B cell (primary cell): ENCODE results near the gene P2RX6. TPM values are rescaled to one million over a fixed set of nuclear protein-coding genes. Genes with fewer than 3 reads are reported as not detected.

Experiments used
- ATAC-seq: fragments of 200-7000 bp; cut with Tn5 transposase; one replicate; pipeline ENCODE4 v1.10.0; 2021; ENCODE audit warnings: low read depth, mild to moderate bottlenecking, moderate number of reproducible peaks, moderate library complexity
- CTCF ChIA-PET: fragments of 350-600 bp; sonication (Branson Sonifier 250); formaldehyde crosslinking; loops from one replicate; lab custom pipeline; 2021; ENCODE audit warnings: antibody characterized with exemption, inconsistent platforms; lab: Charles Lee
- POLR2A ChIA-PET: fragments of 350-600 bp; sonication (Branson Sonifier 250); formaldehyde crosslinking; loops from one replicate; lab custom pipeline; 2021; ENCODE audit warnings: antibody characterized with exemption; lab: Charles Lee
- DNase-seq: peaks from one replicate; pipeline ENCODE4 v3.0.0; 2013
- H2AFZ ChIP-seq: 2 replicates; pipeline ENCODE4 v1.6.1; 2012; ENCODE audit warnings: mild to moderate bottlenecking, low read depth, low read length; ENCODE audit not compliant: insufficient read depth, poor library complexity, severe bottlenecking
- H3K27ac ChIP-seq, 2 donors: 1 replicate in 1 of 2; 2 replicates in 1 of 2; pipeline ENCODE4 v1.5.1; 2012 to 2013; ENCODE audit warnings: low read length in 2 of 2, mild to moderate bottlenecking in 2 of 2, moderate library complexity in 1 of 2
- H3K27me3 ChIP-seq, 4 experiments: fragments of 200-600 bp in 1 of 4; sonication (generic) in 1 of 4; replicated peaks in 1 of 4; 1 replicate in 2 of 4; 2 replicates in 2 of 4; pipeline versions ENCODE4 v1.6.1 to v1.7.0; 2013 to 2016; ENCODE audit warnings: low read length in 3 of 4, mild to moderate bottlenecking in 2 of 4, mixed read lengths in 1 of 4, moderate library complexity in 1 of 4; ENCODE audit not compliant: insufficient read depth in 4 of 4, control insufficient read depth in 3 of 4; ENCODE audit errors: control extremely low read depth in 1 of 4
- H3K36me3 ChIP-seq, 2 experiments: replicated peaks in 1 of 2; 1 replicate in 1 of 2; 2 replicates in 1 of 2; pipeline versions ENCODE4 v1.6.1 to v1.7.1; 2013; ENCODE audit warnings: low read length in 1 of 2; ENCODE audit not compliant: insufficient read depth in 2 of 2, control insufficient read depth in 1 of 2; ENCODE audit errors: control extremely low read depth in 1 of 2, extremely low read depth in 1 of 2
- H3K4me1 ChIP-seq, 2 donors: fragments of 200-600 bp in 1 of 2; sonication (generic) in 1 of 2; 1 replicate in 1 of 2; 2 replicates in 1 of 2; pipeline versions ENCODE4 v1.5.1 to v1.6.1; 2013 to 2017; ENCODE audit warnings: low read length in 2 of 2; ENCODE audit not compliant: control insufficient read depth in 2 of 2, insufficient read depth in 2 of 2
- H3K4me2 ChIP-seq: replicated peaks from 2 replicates; pipeline ENCODE3; 2012; ENCODE audit warnings: mild to moderate bottlenecking, low read depth, low read length; ENCODE audit not compliant: poor library complexity, severe bottlenecking
- H3K4me3 ChIP-seq, 5 experiments: fragments of 200-600 bp in 1 of 5; sonication (generic) in 1 of 5; 1 replicate in 3 of 5; 2 replicates in 2 of 5; pipeline versions ENCODE4 v1.5.1 to v1.7.0; 2011 to 2016; ENCODE audit warnings: low read length in 4 of 5, mild to moderate bottlenecking in 4 of 5, low read depth in 2 of 5, control low read depth in 1 of 5, moderate library complexity in 1 of 5; ENCODE audit not compliant: insufficient read depth in 1 of 5; ENCODE audit errors: control extremely low read depth in 1 of 5, extremely low read depth in 1 of 5
- H3K79me2 ChIP-seq: fragments of 200-600 bp; sonication (generic); one replicate; pipeline ENCODE4 v1.6.0; 2016; ENCODE audit warnings: low read length; ENCODE audit not compliant: control insufficient read depth, insufficient read depth
- H3K9ac ChIP-seq: fragments of 200-600 bp; sonication (generic); 2 replicates; pipeline ENCODE4 v1.6.1; 2017; ENCODE audit warnings: mild to moderate bottlenecking, low read length, moderate library complexity
- H3K9me3 ChIP-seq, 3 donors: one replicate each; pipeline versions ENCODE4 v1.6.1 to v1.7.1; 2013; ENCODE audit warnings: low read length in 2 of 3; ENCODE audit not compliant: control insufficient read depth in 2 of 3, insufficient read depth in 1 of 3; ENCODE audit errors: control extremely low read depth in 1 of 3
- H4K20me1 ChIP-seq: 2 replicates; pipeline ENCODE4 v1.6.0; 2012; ENCODE audit warnings: mild to moderate bottlenecking, low read length; ENCODE audit not compliant: insufficient read depth, control insufficient read depth, poor library complexity, severe bottlenecking
- H3K27ac Mint-ChIP-seq: one replicate; pipeline ENCODE4 v1.8.0; 2021; ENCODE audit warnings: mixed read lengths
- H3K27me3 Mint-ChIP-seq: one replicate; pipeline ENCODE4 v1.8.0; 2021; ENCODE audit warnings: mixed read lengths
- H3K4me1 Mint-ChIP-seq: one replicate; pipeline ENCODE4 v1.8.0; 2021; ENCODE audit warnings: mixed read lengths
- H3K4me3 Mint-ChIP-seq: one replicate; pipeline ENCODE4 v1.8.0; 2021; ENCODE audit warnings: mixed read lengths
- H3K9me3 Mint-ChIP-seq: one replicate; pipeline ENCODE4 v1.8.0; 2022; ENCODE audit warnings: mixed read lengths; ENCODE audit not compliant: insufficient read depth
- CTCF ChIP-seq: fragments of 200-600 bp; IDR thresholded peaks from one replicate; pipeline ENCODE4 v1.8.0; 2022; ENCODE audit warnings: antibody characterized with exemption, mild to moderate bottlenecking
- EZH2 ChIP-seq: IDR thresholded peaks from 2 replicates; pipeline ENCODE4 v1.6.1; 2012; ENCODE audit warnings: borderline replicate concordance, low read depth, mild to moderate bottlenecking, moderate library complexity, low read length; ENCODE audit not compliant: insufficient read depth, poor library complexity, severe bottlenecking
- WGBS: methylation state at CpG from one replicate; pipeline ENCODE4 v1.1.5; 2013; ENCODE audit warnings: missing lambda C conversion rate; ENCODE audit not compliant: insufficient coverage; 5-methylcytosine and 5-hydroxymethylcytosine counted together
- intact Hi-C: fragments of 100-400 bp; cut with micrococcal nuclease; formaldehyde crosslinking; loops from one replicate; pipeline ENCODE4 v1.10.0; 2022
- polyA minus RNA-seq: library from RNA; depleted of rRNA, polyadenylated mRNA; stranded (reverse); fragments of >200 nt; gene quantifications from 2 replicates; pipeline ENCODE4 v1.2.3, GENCODE V29; 2012
- polyA plus RNA-seq: library from polyadenylated mRNA; depleted of rRNA; stranded (reverse); fragments of >200 nt; gene quantifications from 2 replicates; pipeline ENCODE4 v1.2.3, GENCODE V29; 2012
- total RNA-seq, 2 donors: library from RNA; stranded (reverse); fragments of 120-200 nt in 1 of 2; gene quantifications; 1 replicate in 1 of 2; 2 replicates in 1 of 2; pipeline versions ENCODE4 v1.2.3 to v1.2.4, GENCODE V29; 2013 to 2022

Gene P2RX6
- total RNA-seq = 0.49 and 0.83 TPM in 2 replicates
- 0.70 TPM for total RNA-seq (2013)
- polyA plus RNA-seq = 0.35 and 0.79 TPM in 2 replicates
- polyA minus RNA-seq = 0.21 TPM in 1 of 2 replicates, not detected in the other

GRCh38 chr22:21014726-21015465 is at the start of gene P2RX6:
Gene P2RX6 (plus strand): TSS chr22:21015165. CDS start chr22:21015175, 10 bp downstream.
- ATAC-seq = no peak
- ChIA-PET CTCF (no interaction called here), POLR2A (interaction anchor here (2.0 kb wide), 1 partner anchor 12 kb away, joined by 6 read pairs; no protein-coding TSS in a partner anchor)
- H3K27me3 ChIP-seq = no peaks in the 10 kb centered on the region
- WGBS = 41% methylated on average over 7 of the region's 12 CpGs
- H3K9me3 Mint-ChIP-seq = no peaks in the 10 kb centered on the region
- peak within 1 kb of the TSS; percentile 91 for H3K27ac Mint-ChIP-seq
- H4K20me1 ChIP-seq = no peaks in the 10 kb centered on the region
- H3K4me1 Mint-ChIP-seq = peaks cover 24% of the 10 kb centered on the region
- intact Hi-C loops = loop anchor here (1.0 to 5.0 kb wide), 4 partner anchors 13 to 313 kb away; partner anchors contain the start of genes LRRC74B, LZTR1 and THAP7
- H3K36me3 ChIP-seq = no peaks in the 10 kb centered on the region
- H3K4me1 ChIP-seq = peaks cover 14 to 24% of the 10 kb centered on the region in 2 donors
- H3K9ac ChIP-seq = peak within 1 kb of the TSS; percentile 62
- H3K79me2 ChIP-seq = no peaks in the 10 kb centered on the region
- H3K9me3 ChIP-seq = no peaks in the 10 kb centered on the region
- H3K27ac ChIP-seq = peak within 1 kb of the TSS; percentile 73 to 74
- H3K4me3 ChIP-seq = peak within 1 kb of the TSS in 4 of 5 experiments; percentile 45 to 57 (median 52)
- H3K27me3 Mint-ChIP-seq = no peaks in the 10 kb centered on the region
- peak within 1 kb of the TSS; percentile 71 for H2AFZ ChIP-seq
- DNase-seq = no peak
- peak within 1 kb of the TSS; percentile 79 for H3K4me2 ChIP-seq
- TF ChIP-seq CTCF = no peak
- TF ChIP-seq EZH2 = no peak
- peak within 1 kb of the TSS; percentile 94 for H3K4me3 Mint-ChIP-seq
